Osteoblast (primary cell): ENCODE data around the gene FILIP1L. TPM values are rescaled to one million over a fixed set of nuclear protein-coding genes. Genes with fewer than 3 reads are reported as not detected.

Source experiments
- DNase-seq: peaks from one replicate; pipeline ENCODE4 v3.0.0; 2011; ENCODE audit warnings: low spot score, mixed read lengths; ENCODE audit not compliant: insufficient read length; ENCODE audit errors: missing footprints
- H2AFZ ChIP-seq: 2 replicates; pipeline ENCODE4 v1.6.0; 2011; ENCODE audit warnings: mild to moderate bottlenecking, low read length
- H3K27ac ChIP-seq: 2 replicates; pipeline ENCODE4 v1.5.1; 2011; ENCODE audit warnings: mild to moderate bottlenecking, low read depth, low read length, moderate library complexity
- H3K27me3 ChIP-seq: 2 replicates; pipeline ENCODE4 v1.6.0; 2012; ENCODE audit warnings: mild to moderate bottlenecking, control low read depth, inconsistent platforms, low read length, moderate library complexity; ENCODE audit not compliant: insufficient read depth
- H3K36me3 ChIP-seq: 2 replicates; pipeline ENCODE4 v1.5.1; 2011; ENCODE audit warnings: mild to moderate bottlenecking, low read length, control low read depth, moderate library complexity; ENCODE audit not compliant: insufficient read depth
- H3K4me1 ChIP-seq: 2 replicates; pipeline ENCODE4 v1.5.1; 2011; ENCODE audit warnings: mild to moderate bottlenecking, low read length, control low read depth, moderate library complexity; ENCODE audit not compliant: insufficient read depth
- H3K4me2 ChIP-seq: 2 replicates; pipeline ENCODE4 v1.6.0; 2011; ENCODE audit warnings: mild to moderate bottlenecking, low read length; ENCODE audit not compliant: insufficient read depth
- H3K4me3 ChIP-seq: fragments of 200-600 bp; sonication (generic); 3 replicates; pipeline ENCODE4 v1.5.1; 2012; ENCODE audit warnings: mild to moderate bottlenecking, low read length, inconsistent platforms; ENCODE audit not compliant: insufficient read depth
- H3K79me2 ChIP-seq: 2 replicates; pipeline ENCODE4 v1.6.0; 2012; ENCODE audit warnings: mild to moderate bottlenecking, low read length, control low read depth, inconsistent platforms; ENCODE audit not compliant: insufficient read depth
- H3K9me3 ChIP-seq: 2 replicates; pipeline ENCODE4 v1.5.1; 2011; ENCODE audit warnings: low read depth, low read length, control low read depth
- H4K20me1 ChIP-seq: 2 replicates; pipeline ENCODE4 v1.6.0; 2012; ENCODE audit warnings: mild to moderate bottlenecking, low read length, control low read depth; ENCODE audit not compliant: insufficient read depth
- total RNA-seq: library from RNA; depleted of rRNA; stranded (reverse); fragments of >200 nt; gene quantifications from 2 replicates; pipeline ENCODE4 v1.2.3, GENCODE V29; 2012
- TF ChIP-seq, protein P1 (sequence below): IDR thresholded peaks from 2 replicates; pipeline ENCODE4 v1.5.1; 2011; ENCODE audit warnings: mild to moderate bottlenecking, low read depth, low read length, moderate library complexity; ENCODE audit errors: extremely low read depth

The FILIP1L gene
- total RNA-seq, 1 donor: 5.8 TPM

DNA sequence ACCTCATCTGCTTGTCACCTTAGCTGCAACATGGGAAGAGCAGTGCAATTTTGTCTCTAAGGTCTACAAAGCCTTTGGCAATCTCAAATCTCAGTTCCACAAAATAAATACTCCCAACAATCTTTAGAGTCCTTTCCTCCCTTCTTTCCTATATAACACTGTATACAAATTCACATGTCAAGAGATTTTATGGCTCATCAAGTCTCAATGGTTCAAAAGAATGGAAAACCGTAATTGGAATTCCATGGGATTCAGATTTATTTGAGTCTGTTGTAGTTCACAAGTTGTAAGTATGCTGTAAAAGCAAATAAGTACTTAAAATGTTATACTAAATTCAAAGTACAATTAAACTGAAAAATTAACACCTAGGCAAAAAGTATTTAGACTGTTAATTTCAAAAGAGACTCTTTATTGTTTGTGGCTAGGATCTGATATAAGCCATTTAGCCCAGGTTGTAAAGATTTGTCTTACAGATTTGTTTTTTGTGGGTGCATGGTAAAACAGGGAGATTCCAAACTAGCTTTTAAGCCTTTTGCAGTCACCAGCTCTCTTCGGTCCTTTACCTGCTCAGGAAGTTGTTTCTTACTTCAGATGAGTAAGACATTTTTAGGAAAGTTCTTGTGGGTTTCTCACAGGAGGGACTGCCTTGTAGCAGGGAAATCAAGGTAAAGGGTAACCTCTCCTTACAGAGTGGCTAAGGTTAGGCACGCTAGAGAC is 246.5 kb downstream of the FILIP1L start:
- Histone ChIP-seq H3K4me1 (peaks cover 51% of the 10 kb centered on the region), H3K9me3 (no peaks in the 10 kb centered on the region), H3K27ac (no peak overlapping the region), H3K4me2 (no peak overlapping the region), H3K4me3 (no peak overlapping the region), H2AFZ (no peak overlapping the region), H3K27me3 (no peaks in the 10 kb centered on the region), H4K20me1 (peaks cover 3% of the 10 kb centered on the region), H3K36me3 (peaks cover 44% of the 10 kb centered on the region), H3K79me2 (peaks cover 74% of the 10 kb centered on the region)
- DNase-seq: no peak
- TF ChIP-seq, protein P1, sequence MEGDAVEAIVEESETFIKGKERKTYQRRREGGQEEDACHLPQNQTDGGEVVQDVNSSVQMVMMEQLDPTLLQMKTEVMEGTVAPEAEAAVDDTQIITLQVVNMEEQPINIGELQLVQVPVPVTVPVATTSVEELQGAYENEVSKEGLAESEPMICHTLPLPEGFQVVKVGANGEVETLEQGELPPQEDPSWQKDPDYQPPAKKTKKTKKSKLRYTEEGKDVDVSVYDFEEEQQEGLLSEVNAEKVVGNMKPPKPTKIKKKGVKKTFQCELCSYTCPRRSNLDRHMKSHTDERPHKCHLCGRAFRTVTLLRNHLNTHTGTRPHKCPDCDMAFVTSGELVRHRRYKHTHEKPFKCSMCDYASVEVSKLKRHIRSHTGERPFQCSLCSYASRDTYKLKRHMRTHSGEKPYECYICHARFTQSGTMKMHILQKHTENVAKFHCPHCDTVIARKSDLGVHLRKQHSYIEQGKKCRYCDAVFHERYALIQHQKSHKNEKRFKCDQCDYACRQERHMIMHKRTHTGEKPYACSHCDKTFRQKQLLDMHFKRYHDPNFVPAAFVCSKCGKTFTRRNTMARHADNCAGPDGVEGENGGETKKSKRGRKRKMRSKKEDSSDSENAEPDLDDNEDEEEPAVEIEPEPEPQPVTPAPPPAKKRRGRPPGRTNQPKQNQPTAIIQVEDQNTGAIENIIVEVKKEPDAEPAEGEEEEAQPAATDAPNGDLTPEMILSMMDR: no peak

DNA sequence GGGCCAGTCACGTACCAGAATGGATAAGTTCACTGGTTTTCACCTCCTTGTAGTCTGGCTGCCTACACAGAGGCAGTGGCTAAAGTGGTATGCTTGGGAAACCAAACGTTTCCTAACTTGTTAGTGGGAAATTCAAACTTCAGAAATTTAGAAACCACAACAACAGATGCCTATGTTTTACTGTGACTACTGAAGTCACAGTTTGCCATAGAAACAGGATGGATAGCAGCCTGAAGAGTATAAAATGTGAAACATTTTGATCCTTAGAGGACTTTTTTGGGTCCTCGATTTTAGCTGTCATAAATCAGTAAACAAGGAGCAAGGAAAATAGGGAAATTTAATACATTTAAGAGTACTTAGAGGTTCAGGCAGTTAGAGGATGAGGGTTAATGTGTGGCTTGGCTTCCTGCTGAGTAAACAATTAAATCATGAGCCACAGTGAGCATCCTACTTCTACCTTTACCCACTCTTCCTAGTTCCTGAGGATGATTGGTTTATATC is 248.0 kb downstream of the FILIP1L start:
- Histone ChIP-seq H3K4me2 (peak overlapping the region; percentile 49), H3K27ac (peak overlapping the region; percentile 74), H2AFZ (no peak overlapping the region), H3K79me2 (peaks cover 66% of the 10 kb centered on the region), H3K36me3 (peaks cover 49% of the 10 kb centered on the region), H3K4me1 (peaks cover 52% of the 10 kb centered on the region), H3K27me3 (no peaks in the 10 kb centered on the region), H3K9me3 (no peaks in the 10 kb centered on the region), H4K20me1 (peaks cover 3% of the 10 kb centered on the region), H3K4me3 (no peak overlapping the region)
- peak; percentile 13 for DNase-seq
- TF ChIP-seq, protein P1: no peak

DNA sequence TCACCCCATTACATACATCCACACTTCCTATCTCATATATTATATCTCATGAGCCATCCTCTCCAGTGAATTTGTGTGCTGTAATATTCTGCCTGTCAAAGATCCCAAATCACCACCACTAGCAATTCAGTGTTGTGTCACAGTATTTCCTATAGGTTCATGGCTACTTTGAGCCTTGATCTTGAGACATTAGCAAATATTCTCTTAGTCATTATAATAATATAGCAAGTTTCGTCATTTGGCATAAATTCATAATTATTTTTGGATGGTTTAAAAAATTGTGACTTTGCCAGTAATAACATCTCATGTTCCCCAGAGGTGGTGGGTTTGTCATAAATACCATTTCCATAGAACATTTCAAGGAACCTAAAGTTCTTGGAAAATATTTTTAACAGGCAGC is 249.0 kb downstream of the FILIP1L start:
- peaks cover 60% of the 10 kb centered on the region for H3K4me1 ChIP-seq
- H3K4me2 ChIP-seq: no peak overlapping the region
- peaks cover 3% of the 10 kb centered on the region for H4K20me1 ChIP-seq
- peaks cover 44% of the 10 kb centered on the region for H3K36me3 ChIP-seq
- no peak for DNase-seq
- TF ChIP-seq, protein P1: no peak
- H3K27me3 ChIP-seq: no peaks in the 10 kb centered on the region
- H3K79me2 ChIP-seq: peaks cover 63% of the 10 kb centered on the region
- no peak overlapping the region for H3K4me3 ChIP-seq
- H3K9me3 ChIP-seq: no peaks in the 10 kb centered on the region
- H3K27ac ChIP-seq: peak overlapping the region; percentile 74
- H2AFZ ChIP-seq: no peak overlapping the region

DNA sequence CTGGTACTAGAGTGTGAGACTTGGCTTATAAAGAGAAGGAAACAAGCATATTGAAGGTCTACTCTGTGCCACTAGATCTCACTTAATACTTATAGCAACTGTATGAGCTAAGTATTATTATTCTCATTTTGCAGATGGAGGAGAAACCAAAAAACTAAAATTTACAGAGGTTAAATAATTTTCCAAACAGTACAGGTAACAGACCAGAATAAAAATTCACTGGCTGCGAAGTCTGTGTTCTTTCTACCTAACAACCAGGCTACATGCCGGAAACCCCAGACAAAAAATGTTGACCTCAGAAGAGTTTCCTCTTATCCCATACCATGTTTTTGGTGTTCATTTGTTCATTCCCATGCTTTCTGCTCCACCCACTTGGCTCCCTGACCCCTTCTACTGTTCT is 250.0 kb downstream of the FILIP1L start:
- Histone ChIP-seq H3K27me3 (no peaks in the 10 kb centered on the region), H3K36me3 (peaks cover 40% of the 10 kb centered on the region), H3K4me2 (no peak overlapping the region), H3K27ac (peak overlapping the region; percentile 74), H2AFZ (no peak overlapping the region), H3K79me2 (peaks cover 55% of the 10 kb centered on the region), H3K9me3 (no peaks in the 10 kb centered on the region), H3K4me1 (peaks cover 70% of the 10 kb centered on the region), H3K4me3 (no peak overlapping the region), H4K20me1 (peaks cover 3% of the 10 kb centered on the region)
- TF ChIP-seq, protein P1: no peak
- no peak for DNase-seq
